Omental fat pad (tissue), 4 donors: ENCODE data around the gene SLC12A3. TPM values are rescaled to one million over a fixed set of nuclear protein-coding genes. Genes with fewer than 3 reads are reported as not detected.

Source experiments
- ATAC-seq: fragments of 150-250 bp; one replicate; pipeline ENCODE4 v1.9.1; 2016; ENCODE audit warnings: mild to moderate bottlenecking, moderate library complexity; ENCODE audit not compliant: low FRiP score
- DNase-seq: peaks from one replicate; pipeline ENCODE4 v3.0.0-alpha.2; 2019; ENCODE audit warnings: low spot score
- CTCF ChIP-seq, 3 donors: fragments of 450-650 bp; IDR thresholded peaks; one replicate each; pipeline ENCODE4 v1.5.1; 2016 to 2017; ENCODE audit warnings: antibody characterized with exemption in 3 of 3, mild to moderate bottlenecking in 3 of 3, moderate library complexity in 2 of 3
- total RNA-seq, 4 donors: library from RNA; depleted of rRNA; stranded (reverse); fragments of >200 nt; gene quantifications; one replicate each; pipeline ENCODE4 v1.1.0, GENCODE V29; 2016

Gene SLC12A3, protein sequence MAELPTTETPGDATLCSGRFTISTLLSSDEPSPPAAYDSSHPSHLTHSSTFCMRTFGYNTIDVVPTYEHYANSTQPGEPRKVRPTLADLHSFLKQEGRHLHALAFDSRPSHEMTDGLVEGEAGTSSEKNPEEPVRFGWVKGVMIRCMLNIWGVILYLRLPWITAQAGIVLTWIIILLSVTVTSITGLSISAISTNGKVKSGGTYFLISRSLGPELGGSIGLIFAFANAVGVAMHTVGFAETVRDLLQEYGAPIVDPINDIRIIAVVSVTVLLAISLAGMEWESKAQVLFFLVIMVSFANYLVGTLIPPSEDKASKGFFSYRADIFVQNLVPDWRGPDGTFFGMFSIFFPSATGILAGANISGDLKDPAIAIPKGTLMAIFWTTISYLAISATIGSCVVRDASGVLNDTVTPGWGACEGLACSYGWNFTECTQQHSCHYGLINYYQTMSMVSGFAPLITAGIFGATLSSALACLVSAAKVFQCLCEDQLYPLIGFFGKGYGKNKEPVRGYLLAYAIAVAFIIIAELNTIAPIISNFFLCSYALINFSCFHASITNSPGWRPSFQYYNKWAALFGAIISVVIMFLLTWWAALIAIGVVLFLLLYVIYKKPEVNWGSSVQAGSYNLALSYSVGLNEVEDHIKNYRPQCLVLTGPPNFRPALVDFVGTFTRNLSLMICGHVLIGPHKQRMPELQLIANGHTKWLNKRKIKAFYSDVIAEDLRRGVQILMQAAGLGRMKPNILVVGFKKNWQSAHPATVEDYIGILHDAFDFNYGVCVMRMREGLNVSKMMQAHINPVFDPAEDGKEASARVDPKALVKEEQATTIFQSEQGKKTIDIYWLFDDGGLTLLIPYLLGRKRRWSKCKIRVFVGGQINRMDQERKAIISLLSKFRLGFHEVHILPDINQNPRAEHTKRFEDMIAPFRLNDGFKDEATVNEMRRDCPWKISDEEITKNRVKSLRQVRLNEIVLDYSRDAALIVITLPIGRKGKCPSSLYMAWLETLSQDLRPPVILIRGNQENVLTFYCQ
- total RNA-seq, result not detected

GRCh38 chr16:56864960-56865359 is at the start of gene SLC12A3:
TSS of gene SLC12A3 (plus strand) at chr16:56865207. CDS start at chr16:56865236, 29 bp downstream.
- ATAC-seq (no peak), DNase-seq (no peak)
- TF ChIP-seq CTCF (IDR thresholded peaks at IDR 0.05), result no peak

- ATAC-seq, result no peak
- TF ChIP-seq CTCF (IDR thresholded peaks at IDR 0.05), result no peak
- DNase-seq, result no peak
Observed at GRCh38 chr16:56815721-56816120, 49.3 kb upstream of the SLC12A3 start.

DNA sequence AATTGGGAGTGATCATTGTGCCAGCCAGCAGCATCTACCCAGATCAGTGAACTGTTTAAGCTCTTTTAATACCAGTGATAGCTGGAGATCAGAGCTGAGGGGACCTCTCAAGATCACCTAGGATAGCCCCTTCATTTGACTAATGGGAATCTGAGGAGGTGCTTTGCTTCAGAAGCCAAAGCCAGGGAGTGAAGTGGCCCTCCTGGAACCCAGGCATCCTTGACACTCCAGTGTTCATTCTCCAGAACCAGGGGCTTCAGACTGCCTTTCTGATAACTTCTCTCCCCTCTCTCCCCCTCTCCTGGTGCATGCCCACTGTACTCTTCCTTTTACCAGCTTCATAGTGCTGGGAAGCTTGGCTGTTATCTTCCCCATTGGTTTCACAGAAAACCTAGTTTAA is 48.0 kb upstream of the SLC12A3 start:
- no peak for TF ChIP-seq CTCF (IDR thresholded peaks at IDR 0.05)
- ATAC-seq (no peak), DNase-seq (no peak)

DNA sequence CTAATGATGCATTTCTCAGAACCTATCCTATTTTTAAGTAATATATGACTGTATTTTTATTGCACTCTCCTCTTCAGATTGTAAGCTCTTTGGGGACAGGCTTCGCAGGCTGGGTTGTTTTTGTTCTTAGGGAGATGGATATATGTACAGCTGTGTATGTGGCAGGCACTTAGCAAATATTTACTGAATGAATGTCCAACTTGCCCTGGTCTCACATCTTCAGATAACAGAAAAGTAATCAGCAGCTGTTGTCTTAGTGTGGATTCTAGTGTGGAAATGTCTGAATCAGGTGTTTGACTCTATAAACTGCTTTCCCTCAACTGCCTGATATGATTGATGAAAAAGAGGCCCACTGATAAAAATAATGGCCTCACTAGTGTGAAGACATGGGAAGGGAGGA is 47.1 kb upstream of the SLC12A3 start:
- no peak for TF ChIP-seq CTCF (IDR thresholded peaks at IDR 0.05)
- DNase-seq (no peak), ATAC-seq (no peak)

DNA sequence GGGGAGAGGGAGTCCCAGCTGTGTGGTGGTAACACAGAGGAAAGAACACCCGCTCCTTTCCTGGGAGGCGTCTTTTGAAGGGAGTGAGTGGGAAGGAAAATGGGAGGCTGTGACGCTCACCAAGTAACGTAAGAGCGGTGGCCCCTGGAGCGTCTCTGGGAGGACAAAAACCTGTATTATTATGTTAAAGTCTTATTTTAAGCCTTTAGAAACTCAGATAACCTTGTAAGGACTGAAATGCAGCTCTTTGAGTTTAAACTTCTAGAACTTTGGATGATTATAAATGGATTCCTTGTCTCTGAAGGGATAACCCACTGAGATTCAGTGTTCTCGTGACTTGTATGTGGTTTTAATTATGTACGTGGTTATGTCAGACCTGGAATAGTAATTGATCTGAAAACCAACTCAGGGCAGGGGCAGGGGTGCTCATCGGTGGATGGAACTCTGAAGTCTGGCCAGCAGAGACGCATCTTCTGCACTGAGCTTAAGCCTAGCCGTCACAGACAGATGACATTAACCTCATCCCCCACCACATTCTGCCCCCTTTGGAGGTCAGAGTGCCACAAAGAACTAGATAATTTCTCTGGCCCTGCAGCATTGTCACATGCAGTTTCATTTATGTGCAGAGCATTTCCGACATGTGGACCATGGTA is 41.8 kb upstream of the SLC12A3 start:
- DNase-seq (no peak), ATAC-seq (no peak)
- TF ChIP-seq CTCF (IDR thresholded peaks at IDR 0.05), result no peak

DNA sequence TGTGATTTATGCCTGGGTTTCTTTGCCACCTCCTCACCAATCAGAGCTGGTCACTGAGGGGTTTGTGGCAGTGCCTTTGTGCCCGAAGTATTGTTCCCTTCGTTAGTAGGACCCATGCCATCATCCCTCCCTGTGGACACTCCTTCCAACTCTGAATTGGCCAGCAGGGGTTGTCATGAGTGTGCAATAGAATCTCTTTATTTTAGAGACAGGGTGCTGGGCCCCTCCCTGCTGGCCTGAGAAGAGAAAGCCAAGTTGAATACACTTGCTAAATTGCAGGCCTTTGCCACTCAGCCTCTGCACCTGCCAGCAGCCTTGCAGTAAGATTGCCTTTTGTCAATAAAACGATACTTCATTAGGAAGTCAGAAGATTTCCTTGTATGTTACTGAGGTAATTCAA is 40.7 kb upstream of the SLC12A3 start:
- no peak for ATAC-seq

More for the DNA sequence above, 40.7 kb upstream of the SLC12A3 start:
- no peak for DNase-seq
- TF ChIP-seq CTCF (IDR thresholded peaks at IDR 0.05), result no peak
